OCI-LY7 (cell line): Measurements from ENCODE around the gene MANBA. TPM values are rescaled to one million over a fixed set of nuclear protein-coding genes. Genes with fewer than 3 reads are reported as not detected.

Source experiments
- BruUV-seq: library from RNA; stranded (reverse); fragments of 400-500 nt; replicated peaks from 2 replicates; lab custom pipeline; 2021; lab: Mats Ljungman, UMichigan
- CTCF ChIA-PET: fragments of 300-600 bp; sonication (Branson Sonifier 250); formaldehyde crosslinking; loops from one replicate; lab custom pipeline; 2022; ENCODE audit warnings: antibody characterized with exemption; ENCODE audit not compliant: unreplicated experiment; lab: Charles Lee
- POLR2A ChIA-PET: fragments of 300-600 bp; sonication (Branson Sonifier 250); formaldehyde crosslinking; loops from one replicate; lab custom pipeline; 2022; ENCODE audit warnings: antibody characterized with exemption; lab: Charles Lee
- DNase-seq: peaks from one replicate; pipeline ENCODE4 v3.0.0-alpha.2; 2015; ENCODE audit warnings: low spot score
- H2AFZ ChIP-seq: fragments of 200-600 bp; sonication (generic), shearing (Covaris generic); 2 replicates; pipeline ENCODE4 v1.6.1; 2014; ENCODE audit warnings: mild to moderate bottlenecking, antibody characterized with exemption, low read length, moderate library complexity
- H3K27ac ChIP-seq: fragments of 200-600 bp; sonication (generic); 2 replicates; pipeline ENCODE4 v1.5.1; 2014; ENCODE audit warnings: mixed run types, low read depth, mild to moderate bottlenecking, moderate library complexity, low read length, inconsistent platforms; ENCODE audit not compliant: poor library complexity, severe bottlenecking
- H3K36me3 ChIP-seq: fragments of 200-600 bp; sonication (generic); 2 replicates; pipeline ENCODE4 v1.6.1; 2014; ENCODE audit warnings: mild to moderate bottlenecking, antibody characterized with exemption, low read length, moderate library complexity, mixed read lengths; ENCODE audit not compliant: insufficient read depth
- H3K4me1 ChIP-seq: fragments of 200-600 bp; sonication (generic); 2 replicates; pipeline ENCODE4 v1.5.1; 2014; ENCODE audit warnings: mild to moderate bottlenecking, low read length; ENCODE audit not compliant: insufficient read depth, poor library complexity, severe bottlenecking
- H3K4me2 ChIP-seq: fragments of 200-600 bp; sonication (generic); 2 replicates; pipeline ENCODE4 v1.6.1; 2014; ENCODE audit warnings: mild to moderate bottlenecking, low read length
- H3K4me3 ChIP-seq: fragments of 200-600 bp; sonication (generic); 2 replicates; pipeline ENCODE4 v1.5.1; 2014; ENCODE audit warnings: mild to moderate bottlenecking, low read depth, low read length; ENCODE audit not compliant: poor library complexity, severe bottlenecking
- H3K79me2 ChIP-seq: fragments of 200-600 bp; sonication (generic); 2 replicates; pipeline ENCODE4 v1.6.1; 2016; ENCODE audit warnings: low read depth, mild to moderate bottlenecking, low read length, moderate library complexity, mixed read lengths; ENCODE audit not compliant: insufficient read depth
- H3K9me2 ChIP-seq: fragments of 200-600 bp; sonication (generic); 2 replicates; pipeline ENCODE4 v1.6.1; 2016; ENCODE audit warnings: mild to moderate bottlenecking, low read length, mixed read lengths; ENCODE audit not compliant: insufficient read depth
- H3K9me3 ChIP-seq: fragments of 200-600 bp; sonication (generic); 2 replicates; pipeline ENCODE4 v1.6.1; 2014; ENCODE audit warnings: mild to moderate bottlenecking, mixed run types, low read length, mixed read lengths
- H4K20me1 ChIP-seq: fragments of 200-600 bp; sonication (generic); 2 replicates; pipeline ENCODE4 v1.6.1; 2014; ENCODE audit warnings: mild to moderate bottlenecking, antibody characterized with exemption, low read length, moderate library complexity, mixed read lengths; ENCODE audit not compliant: insufficient read depth
- CTCF ChIP-seq: fragments of 200-600 bp; sonication (generic); conservative IDR thresholded peaks from 2 replicates; pipeline ENCODE4 v1.5.1; 2014; ENCODE audit warnings: mild to moderate bottlenecking, antibody characterized with exemption, low read length, moderate library complexity, mixed read lengths
- EZH2phosphoT487 ChIP-seq: fragments of 200-600 bp; sonication (generic); IDR thresholded peaks from 2 replicates; pipeline ENCODE4 v1.6.1; 2018; ENCODE audit warnings: low read depth, borderline replicate concordance, mild to moderate bottlenecking, mixed run types, antibody characterized with exemption, low read length, moderate library complexity, mixed read lengths
- intact Hi-C: fragments of 100-400 bp; cut with micrococcal nuclease; formaldehyde crosslinking; loops from one replicate; pipeline ENCODE4 v1.10.0; 2022; ENCODE audit not compliant: unreplicated experiment
- total RNA-seq, 2 experiments: library from RNA; depleted of rRNA in 1 of 2; stranded (reverse); fragments of >200 nt in 1 of 2; shearing (Covaris generic) in 1 of 2; gene quantifications; 2 replicates each; pipeline ENCODE4 v1.2.3, GENCODE V29; 2014 to 2022

Gene MANBA
- total RNA-seq, 2 experiments from 2014 or later: 22.8 to 30.0 TPM

GRCh38 chr4:102600689-102601088 is 160.1 kb downstream of the MANBA start:
- DNase-seq: no peak
- Histone ChIP-seq H2AFZ (no peak overlapping the region), H3K79me2 (no peaks in the 10 kb centered on the region), H3K4me2 (no peak overlapping the region), H3K4me1 (no peaks in the 10 kb centered on the region), H4K20me1 (no peaks in the 10 kb centered on the region), H3K4me3 (no peak overlapping the region), H3K36me3 (peaks cover 85% of the 10 kb centered on the region), H3K9me2 (no peaks in the 10 kb centered on the region), H3K9me3 (no peaks in the 10 kb centered on the region), H3K27ac (no peak overlapping the region)
- POLR2A ChIA-PET: interaction anchor here (1.0 to 1.5 kb wide), 3 partner anchors 10 to 477 kb away, joined by 3 to 5 read pairs (median 3); no protein-coding TSS in a partner anchor
- BruUV-seq: no TSS peak
- CTCF ChIA-PET: no interaction called here
- no peak for TF ChIP-seq EZH2phosphoT487
- TF ChIP-seq CTCF: no peak
- intact Hi-C loops: no loop called here

- ChIA-PET POLR2A (interaction anchor here (0.7 to 1.5 kb wide), 3 partner anchors 9 to 106 kb away, joined by 3 to 5 read pairs (median 3); no protein-coding TSS in a partner anchor), CTCF (no interaction called here)
- Histone ChIP-seq H4K20me1 (no peaks in the 10 kb centered on the region), H2AFZ (no peak overlapping the region), H3K4me2 (no peak overlapping the region), H3K4me3 (no peak overlapping the region), H3K4me1 (no peaks in the 10 kb centered on the region), H3K79me2 (no peaks in the 10 kb centered on the region), H3K36me3 (peaks cover 85% of the 10 kb centered on the region), H3K9me2 (no peaks in the 10 kb centered on the region), H3K27ac (no peak overlapping the region), H3K9me3 (no peaks in the 10 kb centered on the region)
- TF ChIP-seq CTCF (no peak), EZH2phosphoT487 (no peak)
- BruUV-seq: no TSS peak
- intact Hi-C loops: no loop called here
- DNase-seq: no peak
Observed at GRCh38 chr4:102599886-102600285, 160.9 kb downstream of the MANBA start.

GRCh38 chr4:102599455-102599854 is 161.3 kb downstream of the MANBA start:
- H3K9me3 ChIP-seq: no peaks in the 10 kb centered on the region
- ChIA-PET CTCF (no interaction called here), POLR2A (interaction anchor here (0.7 to 1.5 kb wide), 3 partner anchors 8 to 106 kb away, joined by 3 to 5 read pairs (median 3); no protein-coding TSS in a partner anchor)
- no peak overlapping the region for H3K4me3 ChIP-seq
- H2AFZ ChIP-seq: no peak overlapping the region
- H3K4me2 ChIP-seq: no peak overlapping the region
- H4K20me1 ChIP-seq: no peaks in the 10 kb centered on the region
- TF ChIP-seq CTCF (no peak), EZH2phosphoT487 (no peak)
- BruUV-seq: no TSS peak
- intact Hi-C loops: no loop called here
- H3K79me2 ChIP-seq: no peaks in the 10 kb centered on the region
- no peaks in the 10 kb centered on the region for H3K9me2 ChIP-seq
- H3K4me1 ChIP-seq: no peaks in the 10 kb centered on the region
- peaks cover 86% of the 10 kb centered on the region for H3K36me3 ChIP-seq
- no peak overlapping the region for H3K27ac ChIP-seq
- no peak for DNase-seq
